ENCODE data around the gene CKMT2. TPM values are rescaled to one million over a fixed set of nuclear protein-coding genes. Genes with fewer than 3 reads are reported as not detected.

CKMT2 gene
- total RNA-seq, 1 donor from 2014 or later, result 2.6 TPM

DNA sequence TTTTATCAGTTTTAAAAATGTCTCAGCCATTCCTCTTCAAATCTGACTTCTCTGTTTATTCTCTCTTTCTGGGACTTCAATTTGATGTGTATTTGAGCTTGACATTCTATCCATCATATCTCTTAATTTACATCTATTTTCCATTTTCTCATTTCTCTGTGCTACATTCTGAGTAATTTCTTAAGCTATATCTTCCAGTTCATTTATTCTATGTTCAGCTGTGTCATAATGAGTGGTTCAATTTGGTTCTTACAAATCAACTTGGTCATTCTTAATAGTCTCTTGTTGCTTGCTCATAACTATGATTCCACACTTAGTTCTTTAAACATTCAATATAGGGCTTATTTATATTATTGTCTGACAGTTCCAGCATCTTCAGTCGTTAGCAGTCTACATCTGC lies 16.9 kb downstream of the CKMT2 start:
- Mint-ChIP-seq H3K9me3 (peaks cover 10% of the 10 kb centered on the region), H3K27ac (no peak overlapping the region), H3K4me1 (peaks cover 11% of the 10 kb centered on the region), H3K36me3 (peaks cover 11% of the 10 kb centered on the region), H3K27me3 (ENCODE audit: low read depth) (no peaks in the 10 kb centered on the region), H3K4me3 (no peak overlapping the region)
- DNase-seq (ENCODE audit: low spot score in 2 of 2, unreplicated experiment in 2 of 2), result no peak
- TF ChIP-seq, protein P1, sequence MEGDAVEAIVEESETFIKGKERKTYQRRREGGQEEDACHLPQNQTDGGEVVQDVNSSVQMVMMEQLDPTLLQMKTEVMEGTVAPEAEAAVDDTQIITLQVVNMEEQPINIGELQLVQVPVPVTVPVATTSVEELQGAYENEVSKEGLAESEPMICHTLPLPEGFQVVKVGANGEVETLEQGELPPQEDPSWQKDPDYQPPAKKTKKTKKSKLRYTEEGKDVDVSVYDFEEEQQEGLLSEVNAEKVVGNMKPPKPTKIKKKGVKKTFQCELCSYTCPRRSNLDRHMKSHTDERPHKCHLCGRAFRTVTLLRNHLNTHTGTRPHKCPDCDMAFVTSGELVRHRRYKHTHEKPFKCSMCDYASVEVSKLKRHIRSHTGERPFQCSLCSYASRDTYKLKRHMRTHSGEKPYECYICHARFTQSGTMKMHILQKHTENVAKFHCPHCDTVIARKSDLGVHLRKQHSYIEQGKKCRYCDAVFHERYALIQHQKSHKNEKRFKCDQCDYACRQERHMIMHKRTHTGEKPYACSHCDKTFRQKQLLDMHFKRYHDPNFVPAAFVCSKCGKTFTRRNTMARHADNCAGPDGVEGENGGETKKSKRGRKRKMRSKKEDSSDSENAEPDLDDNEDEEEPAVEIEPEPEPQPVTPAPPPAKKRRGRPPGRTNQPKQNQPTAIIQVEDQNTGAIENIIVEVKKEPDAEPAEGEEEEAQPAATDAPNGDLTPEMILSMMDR (IDR thresholded peaks at IDR 0.05; ENCODE audit: unreplicated experiment), result no peak

DNA sequence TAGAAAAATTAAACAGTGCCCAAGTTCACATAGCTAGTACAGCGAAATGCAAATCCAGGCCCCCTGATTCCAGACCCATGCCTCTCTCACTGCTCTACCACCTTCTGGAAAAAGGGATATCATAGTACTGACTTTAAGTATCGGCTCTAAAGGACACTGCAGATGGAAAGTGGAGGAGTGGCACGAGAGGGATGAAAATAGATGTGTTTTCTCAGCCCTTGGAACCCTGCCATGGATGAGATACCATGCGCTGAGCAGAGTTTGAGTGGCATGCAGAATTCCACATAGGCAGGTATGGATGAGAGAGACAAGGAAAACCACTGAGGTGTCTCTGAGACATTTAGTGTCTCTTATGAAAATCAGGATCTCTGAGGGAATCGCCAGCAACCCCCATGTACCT lies 18.8 kb downstream of the CKMT2 start:
- H3K4me3 Mint-ChIP-seq, result no peak overlapping the region
- no peak overlapping the region for H3K27ac Mint-ChIP-seq
- DNase-seq (ENCODE audit: low spot score in 2 of 2, unreplicated experiment in 2 of 2), result no peak
- no peaks in the 10 kb centered on the region for H3K27me3 Mint-ChIP-seq (ENCODE audit: low read depth)
- H3K36me3 Mint-ChIP-seq, result peaks cover 11% of the 10 kb centered on the region
- H3K9me3 Mint-ChIP-seq, result peaks cover 10% of the 10 kb centered on the region
- TF ChIP-seq, protein P1 (IDR thresholded peaks at IDR 0.05; ENCODE audit: unreplicated experiment), result no peak
- peaks cover 3% of the 10 kb centered on the region for H3K4me1 Mint-ChIP-seq

DNA sequence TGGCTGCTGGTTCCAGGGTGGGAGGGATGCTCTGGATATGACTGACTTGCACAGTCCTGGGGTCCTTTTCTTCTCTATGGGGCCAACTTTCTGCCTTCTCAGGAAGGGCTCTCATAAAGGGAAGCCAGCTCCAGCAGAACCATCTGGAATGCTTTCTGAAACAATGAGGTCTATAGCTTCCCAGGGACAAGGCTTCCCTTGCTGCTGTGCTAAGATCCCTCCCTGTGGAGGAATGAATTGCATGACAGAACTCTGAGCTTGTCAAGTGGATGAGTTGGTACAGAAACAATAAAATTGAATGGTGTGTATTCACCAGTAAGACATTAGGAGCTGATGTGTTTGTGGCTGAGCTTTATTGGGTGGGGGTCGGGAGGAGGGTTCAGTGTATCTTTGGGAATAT lies 19.8 kb downstream of the CKMT2 start:
- Mint-ChIP-seq H3K27ac (no peak overlapping the region), H3K9me3 (peaks cover 10% of the 10 kb centered on the region), H3K27me3 (ENCODE audit: low read depth) (no peaks in the 10 kb centered on the region), H3K36me3 (peaks cover 11% of the 10 kb centered on the region), H3K4me1 (no peaks in the 10 kb centered on the region), H3K4me3 (no peak overlapping the region)
- TF ChIP-seq, protein P1 (IDR thresholded peaks at IDR 0.05; ENCODE audit: unreplicated experiment), result no peak
- no peak for DNase-seq (ENCODE audit: low spot score in 2 of 2, unreplicated experiment in 2 of 2)

GRCh38 chr5:81253875-81254274 lies 20.8 kb downstream of the CKMT2 start:
- no peak for DNase-seq (ENCODE audit: low spot score in 2 of 2, unreplicated experiment in 2 of 2)
- Mint-ChIP-seq H3K4me3 (no peak overlapping the region), H3K9me3 (peaks cover 10% of the 10 kb centered on the region), H3K27me3 (ENCODE audit: low read depth) (no peaks in the 10 kb centered on the region), H3K27ac (no peak overlapping the region), H3K4me1 (no peaks in the 10 kb centered on the region), H3K36me3 (peaks cover 11% of the 10 kb centered on the region)
- TF ChIP-seq, protein P1 (IDR thresholded peaks at IDR 0.05; ENCODE audit: unreplicated experiment), result no peak

- Mint-ChIP-seq H3K4me3 (no peak overlapping the region), H3K36me3 (peaks cover 18% of the 10 kb centered on the region), H3K27ac (no peak overlapping the region), H3K9me3 (peaks cover 11% of the 10 kb centered on the region), H3K27me3 (ENCODE audit: low read depth) (no peaks in the 10 kb centered on the region), H3K4me1 (no peaks in the 10 kb centered on the region)
- no peak for DNase-seq (ENCODE audit: low spot score in 2 of 2, unreplicated experiment in 2 of 2)
- TF ChIP-seq, protein P1 (IDR thresholded peaks at IDR 0.05; ENCODE audit: unreplicated experiment), result no peak
Observed at GRCh38 chr5:81254886-81255559, 21.9 kb downstream of the CKMT2 start.

All from mesothelial cell of epicardium (in vitro differentiated cells).